ENCODE results near the gene RPS28.
A peak's percentile ranks its signal among the peaks of the same experiment; 100 is the strongest.

Gene RPS28

GRCh38 chr19:8366961-8367326, 45.6 kb downstream of the RPS28 start:
- H3K4me3 ChIP-seq: peak overlapping the region in 3 of 7 experiments; percentile 3 to 8 (median 6)
- H3K27ac ChIP-seq: peak overlapping the region in 8 of 21 experiments; percentile 14 to 72 (median 50)

GRCh38 chr19:8367327-8368001, 46.2 kb downstream of the RPS28 start:
- Histone ChIP-seq H3K27ac (peak overlapping the region in 8 of 21 experiments; percentile 14 to 72 (median 50)), H3K4me3 (peak overlapping the region in 3 of 7 experiments; percentile 3 to 8 (median 6))

- Histone ChIP-seq H3K4me3 (no peak overlapping the region), H3K27ac (peak overlapping the region in 4 of 21 experiments; percentile 16 to 50 (median 44))
Observed at GRCh38 chr19:8370176-8371010, 49.1 kb downstream of the RPS28 start.

GRCh38 chr19:8371011-8371804, 49.9 kb downstream of the RPS28 start:
- Histone ChIP-seq H3K27ac (peak overlapping the region in 4 of 21 experiments; percentile 16 to 50 (median 44)), H3K4me3 (no peak overlapping the region)
